Measurements from ENCODE around the gene GPX2.

Gene GPX2

DNA sequence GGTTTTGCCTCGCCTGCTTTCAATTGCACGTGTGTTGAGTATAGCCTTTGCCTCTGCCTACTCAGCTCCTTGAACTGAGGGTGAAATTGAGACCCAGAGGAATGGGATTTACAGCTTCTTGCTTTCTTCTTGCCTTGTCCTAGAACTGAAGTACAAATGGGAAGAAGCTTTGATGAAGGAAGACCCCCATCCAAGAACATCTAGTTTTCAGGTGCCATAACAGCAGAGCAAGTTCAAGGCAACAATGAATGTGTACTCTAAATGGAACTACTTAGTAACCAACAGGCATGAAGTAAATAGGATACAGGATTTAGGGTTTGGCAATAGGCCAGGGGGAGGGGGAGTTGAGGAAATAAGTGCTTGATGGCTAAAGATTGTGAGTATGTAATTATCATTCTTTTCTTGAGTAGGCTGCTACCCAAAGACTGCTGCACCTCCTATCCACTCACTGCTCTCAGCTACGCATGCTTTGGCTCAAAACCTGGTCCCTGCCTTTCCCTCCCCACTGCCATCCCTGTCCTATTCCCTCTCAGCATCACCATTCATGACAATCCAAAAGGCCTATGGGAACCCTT lies 2.1 kb downstream of the GPX2 start:
- no peak for DNase-seq (ENCODE audit: low read depth in 2 of 2)

DNA sequence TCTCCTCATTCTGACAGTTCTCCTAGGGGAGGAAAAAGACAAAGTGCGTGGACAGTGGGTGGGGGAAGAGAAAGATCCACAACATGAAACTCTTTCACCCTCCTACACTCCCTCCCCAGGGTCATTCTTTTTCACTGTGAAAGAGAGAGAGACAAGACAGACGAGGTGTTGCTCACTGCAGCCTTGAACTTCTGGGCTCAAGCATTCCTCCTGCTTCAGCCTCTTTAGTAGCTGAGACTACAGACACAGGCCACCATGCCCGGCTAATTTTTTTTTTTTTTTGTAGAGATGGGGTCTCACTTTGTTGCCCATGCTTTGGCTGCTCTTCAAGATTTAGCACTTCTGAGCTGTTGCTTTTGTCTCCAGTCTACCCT lies 2.7 kb downstream of the GPX2 start:
- no peak for DNase-seq (ENCODE audit: low read depth in 2 of 2)

GRCh38 chr14:64938972-64939816 lies 3.4 kb downstream of the GPX2 start:
- no peak for DNase-seq (ENCODE audit: low read depth in 2 of 2)

DNA sequence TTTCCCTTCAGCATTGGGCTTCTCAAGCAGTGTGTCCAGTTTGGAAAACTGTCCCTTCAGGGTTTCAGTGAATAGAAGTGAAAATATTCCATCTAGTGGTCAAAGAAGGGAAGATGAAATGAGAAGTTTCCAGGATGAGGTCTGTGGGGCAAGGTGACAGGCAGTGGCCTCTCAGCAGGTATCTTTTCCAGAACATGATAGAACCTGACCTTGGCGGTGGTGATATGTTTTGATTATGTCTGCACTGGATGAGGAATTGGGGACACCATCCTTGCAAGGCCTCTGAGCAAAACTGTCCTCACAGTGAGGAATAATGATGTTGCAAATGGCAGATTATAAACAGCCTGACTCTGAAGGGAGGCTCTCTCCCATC lies 4.7 kb downstream of the GPX2 start:
- DNase-seq (ENCODE audit: low read depth in 2 of 2), result no peak

GRCh38 chr14:64937171-64937820 lies 5.2 kb downstream of the GPX2 start:
- DNase-seq (ENCODE audit: low read depth in 2 of 2), result no peak

- no peak for DNase-seq (ENCODE audit: low read depth in 2 of 2)
Observed at GRCh38 chr14:64935508-64935907, 7.0 kb downstream of the GPX2 start.

DNA sequence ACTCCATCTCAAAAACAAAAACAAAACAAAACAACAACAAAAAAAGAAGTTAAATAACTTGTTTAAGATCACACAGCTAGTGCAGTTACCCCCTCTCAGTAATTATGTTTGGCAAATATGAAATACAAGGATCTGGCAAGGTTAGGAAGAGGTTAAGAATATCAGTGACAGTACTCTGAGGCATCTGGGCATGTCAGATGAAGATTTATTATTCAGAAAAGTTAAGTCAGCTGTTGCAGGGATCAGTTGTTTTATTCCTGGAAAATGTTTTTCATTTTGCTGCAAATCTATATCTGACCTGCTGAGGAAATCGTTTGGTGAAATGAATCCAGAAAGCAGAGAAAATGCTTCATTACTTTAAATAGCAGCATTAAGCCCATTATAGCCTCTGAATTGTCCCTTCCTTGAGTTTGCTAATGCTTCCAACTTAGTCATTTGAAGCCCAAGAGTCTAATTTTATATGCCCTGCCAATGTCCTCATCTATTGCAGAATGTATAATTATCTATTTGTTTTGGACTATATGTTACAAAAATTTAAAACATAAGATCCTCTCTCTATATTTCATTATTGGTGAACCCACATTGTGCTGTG lies 8.1 kb downstream of the GPX2 start:
- DNase-seq (ENCODE audit: low read depth in 2 of 2), result no peak

DNA sequence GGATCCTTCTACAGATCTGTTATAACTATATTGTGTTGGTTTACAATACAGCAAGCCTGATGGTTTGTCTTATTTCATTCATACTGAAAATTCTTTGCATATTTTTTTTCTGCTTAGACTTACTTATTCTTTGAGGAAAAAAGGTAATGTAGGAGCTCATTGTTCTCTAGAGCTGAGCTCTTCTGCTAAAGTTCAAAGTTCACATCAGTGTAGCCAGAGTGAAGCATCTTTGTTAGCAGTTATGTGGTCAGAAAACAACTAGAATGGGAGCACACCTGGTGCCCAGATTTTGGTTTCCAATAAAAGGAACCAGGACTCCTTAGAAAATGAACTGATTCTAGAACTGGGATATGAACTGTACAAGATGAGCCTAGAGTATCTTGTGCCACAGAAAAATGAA lies 10.3 kb downstream of the GPX2 start:
- no peak for DNase-seq (ENCODE audit: low read depth in 2 of 2)

DNA sequence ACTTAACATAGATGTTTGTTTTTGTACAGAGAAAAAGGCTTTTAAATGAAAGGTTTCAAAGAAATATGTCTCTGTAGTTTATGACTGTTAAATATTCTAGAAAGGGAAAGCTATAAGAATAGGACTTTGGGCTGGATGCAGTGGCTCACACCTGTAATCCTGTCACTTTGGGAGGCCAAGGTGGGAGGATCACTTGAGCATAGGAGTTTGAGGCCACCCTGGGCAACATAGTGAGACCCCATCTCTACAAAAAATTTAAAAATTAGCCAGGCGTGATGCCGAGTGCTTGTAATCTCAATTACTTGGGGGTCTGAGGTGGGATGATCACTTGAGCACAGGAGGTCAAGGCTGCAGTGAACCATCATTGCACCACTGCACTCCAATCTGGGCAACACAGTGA lies 11.4 kb downstream of the GPX2 start:
- no peak for DNase-seq (ENCODE audit: low read depth in 2 of 2)

DNA sequence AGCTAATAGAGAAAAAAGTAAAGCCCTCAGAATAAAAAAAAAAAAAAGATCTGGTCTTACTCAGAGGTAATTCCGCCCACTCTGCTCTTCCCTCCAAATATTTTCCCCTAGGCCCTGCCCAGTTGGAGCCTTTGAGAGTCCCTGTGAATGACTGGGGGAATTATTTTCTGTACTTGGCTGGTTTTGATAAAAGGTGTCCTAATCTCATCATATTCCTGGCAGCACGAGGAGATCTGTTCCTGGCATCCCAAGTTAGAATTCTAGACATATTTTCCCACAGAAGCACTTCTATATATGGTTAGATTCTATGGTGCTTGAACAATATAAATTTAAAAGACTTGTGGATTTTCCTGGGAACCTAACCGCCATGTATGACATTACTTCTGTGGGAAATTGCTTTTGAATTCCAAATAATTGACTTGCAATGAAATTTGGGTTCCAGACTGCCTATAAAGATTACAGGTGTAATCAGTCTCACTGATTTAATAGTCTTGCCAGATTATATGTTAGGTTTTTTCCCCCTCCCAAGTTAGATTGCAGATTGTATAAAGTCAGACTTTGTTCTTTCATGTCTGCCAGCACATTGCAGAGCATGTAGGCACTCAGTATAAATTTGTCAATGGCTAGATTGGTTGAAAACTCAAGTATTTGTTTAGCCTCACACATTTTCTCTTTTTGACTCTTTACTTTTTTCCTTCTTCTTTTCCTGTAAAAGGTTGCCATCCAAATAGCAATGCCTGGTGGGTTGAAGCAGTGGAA lies 12.3 kb downstream of the GPX2 start:
- no peak for DNase-seq (ENCODE audit: low read depth in 2 of 2)

DNA sequence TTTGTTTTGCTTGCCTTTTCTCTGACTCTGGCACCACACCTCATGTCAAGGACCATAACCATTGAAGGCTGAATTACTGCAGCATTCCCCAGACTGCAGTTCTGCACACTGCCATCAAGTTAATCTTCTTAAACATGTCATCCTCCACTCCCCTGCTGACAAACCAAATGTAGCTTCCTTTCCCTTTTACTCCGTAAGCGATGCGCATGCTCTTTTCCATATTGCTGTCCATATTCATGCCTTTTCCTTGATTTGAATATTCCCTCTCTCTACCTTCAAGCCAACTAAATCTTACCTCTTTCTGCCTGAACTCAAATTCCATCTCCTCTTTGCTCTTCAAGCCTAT lies 13.6 kb downstream of the GPX2 start:
- DNase-seq (ENCODE audit: low read depth in 2 of 2), result no peak

GRCh38 chr14:64928239-64929013 lies 14.1 kb downstream of the GPX2 start:
- DNase-seq (ENCODE audit: low read depth in 2 of 2), result no peak

- no peak for DNase-seq (ENCODE audit: low read depth in 2 of 2)
Observed at GRCh38 chr14:64927031-64927430, 15.5 kb downstream of the GPX2 start.

GRCh38 chr14:64926398-64926995 lies 16.0 kb downstream of the GPX2 start:
- no peak for DNase-seq (ENCODE audit: low read depth in 2 of 2)

GRCh38 chr14:64923015-64923414 lies 19.5 kb downstream of the GPX2 start:
- no peak for DNase-seq (ENCODE audit: low read depth in 2 of 2)

DNA sequence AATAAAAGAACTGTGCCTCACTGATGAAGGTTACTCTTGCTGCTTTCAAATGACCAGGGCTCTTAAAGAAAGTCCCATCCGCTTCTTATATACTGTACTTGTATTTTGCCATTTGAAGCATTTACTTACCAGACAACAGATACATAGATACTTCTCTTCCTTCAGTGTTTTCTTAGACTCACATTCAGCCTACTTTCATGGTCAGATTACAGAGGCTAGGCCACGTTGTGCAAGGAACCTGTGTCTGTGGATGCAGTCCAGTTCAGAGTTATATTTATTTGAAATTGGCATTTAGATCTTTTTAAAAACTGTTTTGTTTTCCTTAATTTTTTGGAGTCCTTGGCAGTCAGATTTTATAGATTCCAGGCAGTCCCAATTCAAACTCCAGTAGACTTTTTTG lies 22.1 kb downstream of the GPX2 start:
- DNase-seq (ENCODE audit: low read depth in 2 of 2), result no peak

DNA sequence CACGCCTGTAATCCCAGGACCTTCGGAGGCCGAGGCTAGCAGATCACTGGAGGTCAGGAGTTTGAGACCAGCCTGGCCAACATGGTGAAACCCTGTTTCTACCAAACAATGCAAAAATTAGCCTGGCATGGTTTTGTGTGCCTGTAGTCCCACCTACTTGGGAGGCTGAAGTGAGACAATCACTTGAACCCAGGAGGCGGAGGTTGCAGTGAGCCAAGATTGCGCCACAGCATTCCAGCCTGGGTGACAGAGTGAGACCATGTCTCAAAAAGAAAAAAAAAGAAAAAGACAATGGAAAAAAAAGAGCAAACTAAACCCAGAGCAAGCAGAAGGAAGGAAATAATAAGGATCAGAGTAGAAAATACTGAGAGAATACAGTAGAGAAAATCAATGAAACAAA lies 22.9 kb downstream of the GPX2 start:
- no peak for DNase-seq (ENCODE audit: low read depth in 2 of 2)

- DNase-seq (ENCODE audit: low read depth in 2 of 2), result no peak
Observed at GRCh38 chr14:64919215-64919614, 23.3 kb downstream of the GPX2 start.

DNA sequence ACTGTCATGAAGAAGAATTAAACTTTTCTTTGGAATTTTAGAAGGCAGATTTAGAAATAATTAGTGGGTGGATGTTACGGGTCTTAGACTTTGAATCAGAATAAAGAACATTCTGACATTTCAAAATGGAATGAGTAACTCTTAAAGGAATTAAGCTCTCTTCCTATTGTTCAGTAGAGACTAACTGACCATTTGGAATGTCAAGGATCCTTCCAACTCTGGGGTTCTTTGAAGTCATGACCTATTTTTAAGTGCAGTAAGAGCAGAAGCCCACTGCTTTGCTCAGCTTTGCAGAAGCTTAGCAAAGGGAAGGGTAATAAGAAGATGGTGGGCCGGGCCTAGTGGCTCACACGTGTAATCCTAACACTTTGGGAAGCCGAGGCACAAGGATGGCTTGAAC lies 24.3 kb downstream of the GPX2 start:
- no peak for DNase-seq (ENCODE audit: low read depth in 2 of 2)

DNA sequence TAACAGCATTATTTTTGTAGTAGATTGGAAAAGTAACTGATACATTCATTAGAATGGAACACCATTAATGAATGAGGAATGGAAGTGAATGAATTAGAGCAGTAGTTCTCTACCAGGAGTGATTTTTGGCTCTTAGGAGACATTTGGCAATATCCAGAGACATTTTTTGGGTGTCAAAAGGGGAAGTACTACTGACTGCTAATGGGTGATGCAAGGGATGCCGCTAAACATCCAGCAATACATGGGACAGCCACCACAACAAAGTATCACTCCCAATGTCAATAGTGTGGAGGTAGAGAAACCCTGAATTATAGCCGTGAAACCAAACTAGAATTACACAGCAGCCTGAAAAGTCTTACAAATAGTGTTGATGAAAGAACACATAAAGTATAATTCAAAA lies 26.7 kb downstream of the GPX2 start:
- DNase-seq (ENCODE audit: low read depth in 2 of 2), result no peak

GRCh38 chr14:64915029-64915424 lies 27.5 kb downstream of the GPX2 start:
- DNase-seq (ENCODE audit: low read depth in 2 of 2), result no peak
